Fibroblast of lung (primary cell): ENCODE data around the gene HELB. TPM values are rescaled to one million over a fixed set of nuclear protein-coding genes. Genes with fewer than 3 reads are reported as not detected.

Experiments
- DNase-seq, 2 donors: peaks; one replicate each; pipeline versions ENCODE4 v3.0.0 to v3.0.0-alpha.2; 2010; ENCODE audit warnings: low read depth in 2 of 2
- H2AFZ ChIP-seq: 2 replicates; pipeline ENCODE4 v1.5.1; 2012; ENCODE audit warnings: low read length, control low read depth, inconsistent platforms
- H3K27ac ChIP-seq: 2 replicates; pipeline ENCODE4 v1.5.1; 2011; ENCODE audit warnings: low read length, control low read depth; ENCODE audit not compliant: insufficient read depth
- H3K27me3 ChIP-seq: 2 replicates; pipeline ENCODE4 v1.5.1; 2011; ENCODE audit warnings: mild to moderate bottlenecking, low read length; ENCODE audit not compliant: control insufficient read depth, insufficient read depth
- H3K36me3 ChIP-seq: 2 replicates; pipeline ENCODE4 v1.5.1; 2011; ENCODE audit warnings: low read length; ENCODE audit not compliant: control insufficient read depth, insufficient read depth
- H3K4me1 ChIP-seq: 2 replicates; pipeline ENCODE4 v1.5.1; 2011; ENCODE audit warnings: low read length; ENCODE audit not compliant: control insufficient read depth, insufficient read depth; ENCODE audit errors: extremely low read depth
- H3K4me2 ChIP-seq: 2 replicates; pipeline ENCODE4 v1.5.1; 2011; ENCODE audit warnings: low read length, control low read depth; ENCODE audit not compliant: insufficient read depth; ENCODE audit errors: extremely low read depth
- H3K4me3 ChIP-seq, 4 experiments: fragments of 200-600 bp in 1 of 4; sonication (generic) in 1 of 4; replicated peaks in 1 of 4; 2 replicates each; pipeline ENCODE4 v1.5.1; 2011 to 2016; ENCODE audit warnings: low read length in 4 of 4, low read depth in 3 of 4, mild to moderate bottlenecking in 3 of 4, control low read depth in 2 of 4, inconsistent platforms in 1 of 4, mixed read lengths in 1 of 4; ENCODE audit not compliant: insufficient read depth in 1 of 4; ENCODE audit errors: control extremely low read depth in 1 of 4
- H3K79me2 ChIP-seq: 2 replicates; pipeline ENCODE4 v1.5.1; 2012; ENCODE audit warnings: mild to moderate bottlenecking, low read length, inconsistent platforms; ENCODE audit not compliant: control insufficient read depth, insufficient read depth
- H3K9ac ChIP-seq: 2 replicates; pipeline ENCODE4 v1.5.1; 2011; ENCODE audit warnings: mild to moderate bottlenecking, low read length, control low read depth; ENCODE audit not compliant: insufficient read depth
- H3K9me3 ChIP-seq: 2 replicates; pipeline ENCODE4 v1.5.1; 2012; ENCODE audit warnings: low read depth, low read length; ENCODE audit not compliant: control insufficient read depth, insufficient read depth
- H4K20me1 ChIP-seq: 2 replicates; pipeline ENCODE4 v1.5.1; 2011; ENCODE audit warnings: low read length; ENCODE audit not compliant: control insufficient read depth, insufficient read depth; ENCODE audit errors: extremely low read depth
- EZH2 ChIP-seq: IDR thresholded peaks from 2 replicates; pipeline ENCODE4 v1.5.1; 2012; ENCODE audit warnings: low read length, control low read depth, mild to moderate bottlenecking; ENCODE audit errors: missing control alignments
- polyA plus RNA-seq, 2 donors: library from polyadenylated mRNA; depleted of rRNA in 1 of 2; stranded (reverse) in 1 of 2; unstranded in 1 of 2; fragments of >200 nt; gene quantifications; 2 replicates each; pipeline ENCODE4 v1.2.1, GENCODE V29; 2011 to 2012; ENCODE audit warnings: missing spikeins in 1 of 2
- total RNA-seq: library from RNA; depleted of rRNA; stranded (reverse); fragments of >200 nt; gene quantifications from 2 replicates; pipeline ENCODE4 v1.2.1, GENCODE V29; 2014
- TF ChIP-seq, protein P1 (sequence below), 2 donors: IDR thresholded peaks in 1 of 2; conservative IDR thresholded peaks in 1 of 2; 1 replicate in 1 of 2; 2 replicates in 1 of 2; pipeline ENCODE4 v1.5.1; 2011 to 2012; ENCODE audit warnings: low read length in 2 of 2, control low read depth in 1 of 2, inconsistent platforms in 1 of 2, low read depth in 1 of 2, mild to moderate bottlenecking in 1 of 2

Gene HELB
- total and polyA plus RNA-seq, 2 donors (not counting 1 experiment from before 2014, with no cell fraction given): 1.2 to 3.1 TPM

DNA sequence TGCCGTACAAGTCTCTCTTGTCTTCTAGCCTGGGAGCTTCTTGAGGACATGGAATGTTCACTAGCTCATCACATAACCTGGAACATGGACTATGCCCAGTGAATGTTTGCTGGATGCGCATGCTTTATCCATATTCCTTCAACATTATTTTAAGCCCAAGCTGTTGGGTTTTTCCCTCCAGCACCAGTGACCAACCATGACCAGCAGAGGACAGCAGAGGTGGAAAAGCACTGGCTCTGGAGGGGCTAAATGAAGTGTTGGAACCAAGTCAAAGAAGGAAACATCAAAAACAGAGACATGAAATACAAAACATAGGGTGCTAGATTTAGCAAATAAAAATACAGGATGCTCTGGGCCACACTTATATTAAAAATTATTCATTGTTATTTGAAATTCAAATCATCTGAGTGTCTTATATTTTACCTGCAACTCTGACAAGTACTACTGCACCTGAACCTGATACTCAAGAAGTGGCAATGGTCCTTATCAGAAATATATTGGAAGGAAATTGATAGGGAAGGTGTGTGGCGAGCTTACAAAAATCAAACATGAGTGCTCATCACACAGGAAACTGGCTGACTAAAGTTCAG is 23.1 kb upstream of the HELB start:
- Histone ChIP-seq H3K79me2 (no peaks in the 10 kb centered on the region), H4K20me1 (no peaks in the 10 kb centered on the region), H3K27me3 (peaks cover 14% of the 10 kb centered on the region), H3K9ac (no peak overlapping the region), H3K27ac (no peak overlapping the region), H3K4me1 (no peaks in the 10 kb centered on the region), H3K9me3 (no peaks in the 10 kb centered on the region), H3K4me3 (no peak overlapping the region), H3K4me2 (no peak overlapping the region), H2AFZ (no peak overlapping the region), H3K36me3 (no peaks in the 10 kb centered on the region)
- no peak for TF ChIP-seq EZH2
- TF ChIP-seq, protein P1, sequence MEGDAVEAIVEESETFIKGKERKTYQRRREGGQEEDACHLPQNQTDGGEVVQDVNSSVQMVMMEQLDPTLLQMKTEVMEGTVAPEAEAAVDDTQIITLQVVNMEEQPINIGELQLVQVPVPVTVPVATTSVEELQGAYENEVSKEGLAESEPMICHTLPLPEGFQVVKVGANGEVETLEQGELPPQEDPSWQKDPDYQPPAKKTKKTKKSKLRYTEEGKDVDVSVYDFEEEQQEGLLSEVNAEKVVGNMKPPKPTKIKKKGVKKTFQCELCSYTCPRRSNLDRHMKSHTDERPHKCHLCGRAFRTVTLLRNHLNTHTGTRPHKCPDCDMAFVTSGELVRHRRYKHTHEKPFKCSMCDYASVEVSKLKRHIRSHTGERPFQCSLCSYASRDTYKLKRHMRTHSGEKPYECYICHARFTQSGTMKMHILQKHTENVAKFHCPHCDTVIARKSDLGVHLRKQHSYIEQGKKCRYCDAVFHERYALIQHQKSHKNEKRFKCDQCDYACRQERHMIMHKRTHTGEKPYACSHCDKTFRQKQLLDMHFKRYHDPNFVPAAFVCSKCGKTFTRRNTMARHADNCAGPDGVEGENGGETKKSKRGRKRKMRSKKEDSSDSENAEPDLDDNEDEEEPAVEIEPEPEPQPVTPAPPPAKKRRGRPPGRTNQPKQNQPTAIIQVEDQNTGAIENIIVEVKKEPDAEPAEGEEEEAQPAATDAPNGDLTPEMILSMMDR (conservative IDR thresholded peaks at IDR 0.05 in 1 of 2, IDR thresholded peaks at IDR 0.05 in 1 of 2; ENCODE audit: low read depth in 1 of 2, low read length in 2 of 2): peak; percentile 76 to 79
- peak; percentile 7 to 31 for DNase-seq

DNA sequence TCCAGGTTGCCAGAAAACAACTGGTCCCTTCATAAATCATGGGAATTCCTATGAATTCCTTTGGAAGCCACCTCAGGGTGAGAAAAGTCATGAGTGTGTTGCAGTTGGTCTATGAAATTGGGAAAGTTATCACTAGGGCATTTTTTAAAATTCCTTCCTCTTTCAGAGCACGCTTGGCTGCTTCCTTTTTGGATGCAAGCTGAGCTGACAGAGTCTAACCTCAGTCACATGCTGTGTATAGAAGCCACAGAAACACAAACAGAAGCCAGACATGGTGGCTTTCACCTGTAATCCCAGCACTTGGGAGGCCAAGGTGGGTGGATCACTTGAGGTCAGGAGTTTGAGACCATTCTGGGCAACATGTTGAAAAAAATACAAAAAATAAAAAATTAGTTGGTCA is 21.7 kb upstream of the HELB start:
- H2AFZ ChIP-seq: no peak overlapping the region
- H3K79me2 ChIP-seq: no peaks in the 10 kb centered on the region
- H3K9ac ChIP-seq: no peak overlapping the region
- H3K36me3 ChIP-seq: no peaks in the 10 kb centered on the region
- H3K4me1 ChIP-seq: no peaks in the 10 kb centered on the region
- no peak for DNase-seq
- no peak overlapping the region for H3K27ac ChIP-seq
- no peaks in the 10 kb centered on the region for H4K20me1 ChIP-seq
- no peak overlapping the region for H3K4me3 ChIP-seq
- peaks cover 14% of the 10 kb centered on the region for H3K27me3 ChIP-seq
- H3K4me2 ChIP-seq: no peak overlapping the region
- no peaks in the 10 kb centered on the region for H3K9me3 ChIP-seq
- no peak for TF ChIP-seq EZH2
- TF ChIP-seq, protein P1 (conservative IDR thresholded peaks at IDR 0.05 in 1 of 2, IDR thresholded peaks at IDR 0.05 in 1 of 2; ENCODE audit: low read depth in 1 of 2, low read length in 2 of 2): no peak

DNA sequence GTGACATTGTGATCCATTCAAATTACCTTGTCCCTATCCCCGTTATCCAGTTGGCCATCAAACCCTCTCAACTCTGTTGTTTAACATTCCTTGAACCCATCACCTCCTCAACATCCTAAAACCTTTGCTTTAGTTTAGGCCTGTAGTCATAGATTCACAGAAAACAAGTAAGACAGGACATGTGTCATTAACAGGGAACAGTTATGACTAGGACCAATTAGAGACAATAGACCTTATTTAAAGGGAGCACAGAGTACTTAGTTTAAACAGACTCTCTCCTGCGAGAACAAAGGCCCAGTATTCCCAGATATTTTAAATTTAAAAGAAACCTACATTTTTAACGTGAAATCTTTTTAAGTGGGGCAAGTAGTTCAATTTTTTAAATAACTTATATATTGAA is 20.0 kb upstream of the HELB start:
- Histone ChIP-seq H4K20me1 (no peaks in the 10 kb centered on the region), H3K9ac (no peak overlapping the region), H3K36me3 (no peaks in the 10 kb centered on the region), H3K4me1 (no peaks in the 10 kb centered on the region), H2AFZ (no peak overlapping the region), H3K79me2 (no peaks in the 10 kb centered on the region), H3K27me3 (peaks cover 7% of the 10 kb centered on the region), H3K4me3 (no peak overlapping the region), H3K27ac (no peak overlapping the region), H3K4me2 (no peak overlapping the region), H3K9me3 (no peaks in the 10 kb centered on the region)
- TF ChIP-seq, protein P1 (conservative IDR thresholded peaks at IDR 0.05 in 1 of 2, IDR thresholded peaks at IDR 0.05 in 1 of 2; ENCODE audit: low read depth in 1 of 2, low read length in 2 of 2): no peak
- no peak for TF ChIP-seq EZH2
- no peak for DNase-seq
